GM18873 (cell line): Measurements from ENCODE around the gene PKP4.

ENCODE experiments used
- ATAC-seq: cut with Tn5 transposase; IDR thresholded peaks from one replicate; pipeline ENCODE4 v1.9.1; 2021; ENCODE audit warnings: mild to moderate bottlenecking, moderate library complexity, moderate number of reproducible peaks; ENCODE audit not compliant: unreplicated experiment, low FRiP score

PKP4 gene

DNA sequence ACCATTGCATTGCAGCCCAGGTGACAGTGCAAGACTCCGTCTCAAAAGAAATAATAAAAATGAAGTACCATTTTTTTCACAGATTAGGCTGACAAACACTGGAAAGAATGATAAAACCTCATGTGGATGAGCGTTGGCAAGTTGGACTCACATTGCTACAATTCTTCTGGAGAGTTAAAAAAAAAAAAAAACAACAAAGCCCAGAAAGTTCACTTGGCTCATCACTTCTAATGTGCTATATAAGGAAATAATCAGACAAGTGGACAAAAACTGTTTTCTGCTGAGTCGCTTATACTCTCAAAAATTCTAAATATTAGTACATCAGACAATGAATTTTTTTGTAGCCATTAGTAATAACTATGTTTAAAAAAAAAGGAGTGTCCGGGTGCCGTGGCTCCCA lies 38.4 kb downstream of the PKP4 start:
- no peak for ATAC-seq

DNA sequence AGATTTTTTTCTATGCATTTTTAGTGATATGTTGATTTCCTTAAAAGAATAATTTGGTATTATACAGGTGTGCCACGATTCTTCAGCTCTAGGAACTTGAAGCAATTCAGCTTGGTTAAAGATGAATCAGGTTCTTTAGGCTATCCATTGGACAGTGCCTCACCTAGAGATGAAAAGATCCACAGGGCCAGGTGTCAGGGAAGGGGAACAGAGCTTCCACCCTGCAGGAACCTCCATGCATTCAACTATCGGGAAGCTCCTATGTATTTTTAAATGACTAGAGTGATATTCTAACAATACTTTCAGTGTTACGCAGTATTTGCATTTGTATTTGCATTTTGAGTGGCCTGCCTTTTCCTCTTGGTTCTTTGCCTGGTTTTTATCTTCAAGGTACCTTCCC lies 40.2 kb downstream of the PKP4 start:
- no peak for ATAC-seq

DNA sequence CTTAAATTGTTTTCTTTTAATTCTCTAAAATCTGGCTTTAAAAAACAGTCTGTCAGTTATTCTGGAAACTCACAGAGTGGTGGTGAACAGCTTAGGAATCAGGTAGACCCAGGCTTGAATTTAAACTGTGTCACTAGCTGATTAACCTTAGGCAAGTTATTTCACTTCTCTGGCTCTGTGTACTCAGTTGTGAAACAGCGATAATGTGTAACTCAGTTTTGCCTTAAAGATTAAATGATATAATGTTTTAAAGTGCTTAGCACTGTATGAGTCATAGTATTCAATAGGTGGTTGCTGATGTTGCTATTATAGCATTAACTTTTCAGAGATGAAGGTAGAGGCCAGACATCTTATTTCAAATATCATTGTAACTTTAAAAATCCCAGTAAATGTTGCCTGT lies 40.7 kb downstream of the PKP4 start:
- ATAC-seq = no peak

DNA sequence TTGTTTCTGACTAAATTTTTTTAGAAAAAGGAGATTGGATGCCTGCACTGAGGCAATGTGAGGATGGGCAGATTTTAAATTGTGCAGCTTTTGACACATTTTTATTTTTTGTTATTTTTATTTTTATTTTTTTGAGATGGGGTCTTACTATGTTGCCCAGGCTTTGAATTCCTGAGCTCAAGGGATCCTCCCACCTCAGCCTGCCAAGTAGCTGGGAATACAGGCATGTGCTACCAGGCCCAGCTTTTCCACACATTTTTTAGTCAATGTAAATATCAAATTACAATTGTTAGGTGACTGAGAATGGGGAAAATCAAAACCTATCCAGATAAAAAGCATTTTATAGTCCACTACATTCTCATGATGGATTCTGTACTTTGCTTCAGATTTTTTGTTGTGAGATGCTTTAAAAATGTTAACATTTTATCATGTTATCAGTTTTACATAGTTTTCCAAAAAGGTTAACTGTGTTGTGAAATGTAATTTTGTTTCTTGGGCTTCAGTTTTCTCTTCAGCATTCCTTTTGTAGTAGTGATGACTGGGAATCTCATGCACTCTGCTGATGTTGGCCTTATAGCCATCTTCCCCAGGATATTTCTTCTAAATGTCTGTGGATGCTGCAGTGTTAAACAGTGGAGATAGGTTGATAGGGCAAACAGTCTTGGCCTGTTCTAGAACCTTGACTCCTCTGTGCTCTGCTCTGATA lies 41.4 kb downstream of the PKP4 start:
- no peak for ATAC-seq

DNA sequence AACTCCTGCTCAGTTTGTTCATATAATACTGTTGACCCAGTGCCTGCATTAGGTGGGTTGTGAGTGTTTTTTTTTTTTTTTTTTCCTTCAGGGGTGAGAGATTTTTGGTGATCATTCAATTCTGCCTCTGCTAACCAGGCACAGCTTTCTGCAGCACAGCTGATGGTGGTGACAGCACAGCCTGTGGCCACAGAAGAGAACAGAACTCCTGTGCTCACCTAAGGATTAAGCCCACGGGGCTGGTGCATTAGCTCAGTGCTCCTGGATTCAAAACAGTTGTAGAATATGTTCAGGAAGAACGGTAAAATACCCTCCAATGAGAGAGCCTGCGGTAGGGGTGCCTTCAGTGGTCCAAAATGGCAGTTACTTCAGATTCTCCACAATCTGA lies 42.0 kb downstream of the PKP4 start:
- no peak for ATAC-seq

DNA sequence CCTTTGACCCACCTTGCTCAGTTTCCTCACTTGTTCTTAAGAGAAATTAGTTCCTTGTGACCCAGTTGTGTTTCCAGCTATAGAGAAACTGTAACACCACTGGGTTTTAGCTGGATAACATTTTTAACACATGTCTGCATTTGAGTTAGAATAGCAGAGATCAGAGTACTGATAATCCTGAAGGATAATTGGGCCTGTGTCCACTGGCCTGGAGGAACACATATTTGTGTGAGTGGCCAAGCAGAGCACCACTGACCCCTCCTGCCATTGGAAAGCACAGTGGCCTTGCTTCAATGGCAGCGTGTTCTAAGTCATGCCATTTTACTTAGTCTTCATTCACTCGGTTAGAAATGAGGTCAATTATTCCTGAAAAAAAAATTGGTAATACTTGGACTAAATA lies 42.6 kb downstream of the PKP4 start:
- no peak for ATAC-seq

DNA sequence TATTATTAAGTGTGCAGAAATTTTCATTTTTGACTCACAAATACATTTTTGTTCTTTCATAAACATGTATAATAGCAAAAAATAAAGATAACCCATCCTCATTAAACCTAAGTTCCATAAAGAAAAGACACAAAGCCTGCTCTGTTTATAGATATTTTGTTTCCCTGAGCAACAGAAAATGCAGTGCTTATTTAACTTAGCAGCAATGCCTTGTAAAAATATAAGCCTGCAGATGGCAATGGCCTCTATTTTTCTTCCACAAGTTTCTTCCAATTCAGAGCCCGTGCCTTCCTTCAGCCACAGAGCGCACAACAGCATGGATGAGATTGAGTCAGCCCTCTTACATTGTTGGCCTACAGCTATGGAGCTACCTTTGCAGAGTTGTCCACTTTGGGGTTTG lies 43.6 kb downstream of the PKP4 start:
- no peak for ATAC-seq

DNA sequence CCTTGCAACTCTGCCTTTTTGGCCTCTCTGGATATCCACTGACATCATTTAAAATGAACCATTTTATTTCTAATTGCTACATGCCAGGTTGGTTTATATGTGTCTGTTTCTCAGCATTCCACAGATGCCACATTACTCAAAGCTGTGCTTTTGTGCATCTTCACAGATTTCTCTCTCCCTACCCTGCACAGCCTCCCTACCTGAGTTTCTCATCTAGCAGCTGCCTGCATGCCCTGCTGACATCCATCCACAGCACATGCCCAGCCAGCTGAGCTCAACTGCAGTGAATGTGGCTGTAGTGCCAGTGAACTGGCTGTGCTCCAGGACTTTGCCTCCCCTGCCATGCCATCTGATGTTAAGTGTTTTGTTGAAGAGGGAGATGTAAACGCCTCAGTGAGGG lies 44.5 kb downstream of the PKP4 start:
- ATAC-seq = no peak

DNA sequence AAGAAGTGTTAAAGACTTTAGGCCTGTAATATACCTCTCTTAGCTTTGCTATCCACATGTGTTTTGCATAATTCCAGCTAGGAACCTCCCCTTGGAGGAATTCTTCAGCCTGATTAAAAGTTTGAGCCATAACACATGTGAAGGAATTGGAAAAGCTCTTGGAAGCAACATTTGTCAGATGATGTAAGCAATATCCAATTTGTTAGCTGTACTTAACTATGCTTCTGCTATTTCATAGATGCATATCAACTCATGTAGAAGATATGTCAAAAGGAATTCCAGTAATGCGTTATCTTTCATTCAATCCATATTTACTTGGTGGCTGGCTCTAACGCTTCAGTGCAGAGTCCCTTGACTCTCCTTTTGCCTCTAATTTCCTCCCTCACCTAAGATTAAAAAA lies 46.2 kb downstream of the PKP4 start:
- ATAC-seq = no peak

DNA sequence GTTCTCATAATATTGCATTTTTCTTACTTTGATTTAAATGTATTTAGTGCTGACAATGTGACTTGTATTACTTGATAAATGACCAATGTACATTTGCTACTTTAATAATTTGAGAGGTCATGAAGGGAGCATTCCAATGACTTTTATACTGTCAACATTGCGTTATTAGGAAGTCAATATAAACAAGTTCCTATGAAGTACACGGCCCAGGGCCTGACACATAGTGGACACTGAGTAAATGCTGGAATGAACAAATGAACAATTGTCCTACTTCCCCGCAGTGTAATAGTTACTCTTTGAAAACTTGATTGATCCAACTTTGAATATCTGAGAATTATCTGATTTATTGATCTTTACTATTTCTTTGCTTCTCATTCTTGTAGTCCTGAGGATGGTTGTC lies 47.3 kb downstream of the PKP4 start:
- ATAC-seq = no peak

DNA sequence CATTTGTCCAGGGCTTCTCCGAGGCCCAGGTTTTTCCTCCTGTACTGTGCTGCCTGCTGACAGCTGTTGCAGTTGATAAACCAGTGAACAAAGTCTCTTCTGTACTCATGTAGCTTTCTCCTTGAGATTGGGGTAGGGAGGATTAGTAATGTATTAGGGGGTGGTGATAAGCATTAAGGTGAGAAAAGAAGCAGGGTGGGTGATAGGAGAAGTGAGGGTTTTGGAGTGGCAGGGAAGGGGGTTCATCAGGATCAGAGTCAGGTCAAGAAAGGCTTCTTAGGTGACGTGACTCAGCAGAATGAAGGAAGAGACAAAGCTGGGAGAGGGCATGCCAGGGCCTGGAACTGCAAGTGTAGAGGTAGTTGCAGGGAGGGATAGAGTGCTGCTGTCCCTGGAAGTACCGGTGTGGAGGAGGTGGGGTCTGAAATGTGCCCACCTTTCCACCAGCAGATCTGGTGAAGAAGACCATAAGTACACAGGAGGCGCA lies 48.7 kb downstream of the PKP4 start:
- no peak for ATAC-seq

DNA sequence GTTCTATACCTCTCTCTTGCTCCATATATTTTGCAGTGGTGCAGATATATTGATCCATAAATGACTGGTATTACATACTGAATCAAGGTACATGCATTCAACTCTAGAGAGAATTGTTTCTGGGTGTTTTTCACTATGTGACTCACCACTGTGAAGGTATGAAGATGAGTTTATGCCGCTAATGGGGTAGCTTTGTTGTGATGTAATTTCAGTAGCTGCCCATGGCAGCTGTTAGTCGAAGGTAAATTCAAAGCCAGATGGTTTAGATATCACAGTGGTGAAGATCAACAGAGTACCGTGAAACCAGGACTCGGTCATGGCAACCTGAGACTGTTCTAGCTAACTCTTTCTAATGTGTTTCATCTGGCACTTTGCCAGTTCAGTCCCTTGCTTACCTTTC lies 50.4 kb downstream of the PKP4 start:
- peak; percentile 94 for ATAC-seq

DNA sequence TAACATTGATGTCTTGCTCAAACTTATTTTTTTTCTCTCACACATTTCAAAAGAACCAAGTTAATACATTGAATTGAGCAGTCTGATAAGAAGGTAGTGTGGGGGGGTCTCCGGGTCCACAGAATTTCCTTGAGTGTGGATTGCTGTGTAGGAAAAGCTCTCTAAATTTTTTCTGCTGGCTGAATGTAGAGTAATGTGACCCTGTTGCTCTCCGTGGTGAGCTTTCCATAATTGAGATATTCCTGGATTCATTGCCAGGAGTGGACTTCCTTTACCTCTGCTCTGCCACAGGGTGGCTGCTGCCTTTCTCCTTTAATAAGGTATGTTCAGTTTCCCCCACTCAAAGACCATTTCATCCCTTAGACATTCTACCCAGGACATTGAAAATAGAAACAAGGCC lies 50.9 kb downstream of the PKP4 start:
- ATAC-seq = no peak

DNA sequence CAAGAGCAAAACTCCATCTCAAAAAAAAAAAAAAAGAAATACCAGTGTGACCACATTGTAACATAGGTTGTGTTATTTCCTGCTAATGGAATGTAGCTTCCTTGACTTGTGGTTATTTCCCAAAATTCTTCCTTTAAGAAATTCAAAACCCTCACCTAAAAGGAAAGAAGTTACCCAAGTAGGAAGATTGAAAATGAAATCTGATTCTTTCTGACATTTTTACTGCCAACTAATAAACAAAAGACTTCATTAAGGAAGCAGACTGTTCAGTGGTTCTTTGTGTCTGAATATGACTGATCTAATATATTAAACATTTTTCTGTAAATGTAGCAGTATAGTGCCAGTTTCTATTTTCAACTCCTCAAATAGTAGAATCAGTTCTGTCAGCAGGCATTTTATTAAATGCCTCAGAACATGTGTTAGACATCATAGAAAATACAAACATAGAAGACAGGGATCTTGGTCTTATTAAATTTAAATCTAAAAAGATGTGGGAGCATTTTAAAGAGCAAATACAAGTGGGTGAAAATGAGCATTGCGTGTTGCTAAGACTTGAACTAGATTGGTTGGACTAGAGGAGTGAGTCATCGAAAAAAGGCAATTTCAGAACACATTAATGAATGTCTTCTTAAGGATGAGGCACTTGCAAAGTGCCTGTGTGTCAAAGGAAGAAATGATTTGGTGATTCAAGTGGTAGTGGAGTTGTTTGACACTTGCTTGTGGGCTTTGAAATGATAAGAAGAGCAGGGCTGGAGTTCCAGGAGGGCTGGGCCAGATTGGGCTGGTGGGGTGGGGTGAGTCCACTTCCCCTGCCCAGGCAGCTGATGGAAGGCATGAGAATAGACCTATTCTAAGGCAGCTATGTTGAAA lies 53.4 kb downstream of the PKP4 start:
- no peak for ATAC-seq

DNA sequence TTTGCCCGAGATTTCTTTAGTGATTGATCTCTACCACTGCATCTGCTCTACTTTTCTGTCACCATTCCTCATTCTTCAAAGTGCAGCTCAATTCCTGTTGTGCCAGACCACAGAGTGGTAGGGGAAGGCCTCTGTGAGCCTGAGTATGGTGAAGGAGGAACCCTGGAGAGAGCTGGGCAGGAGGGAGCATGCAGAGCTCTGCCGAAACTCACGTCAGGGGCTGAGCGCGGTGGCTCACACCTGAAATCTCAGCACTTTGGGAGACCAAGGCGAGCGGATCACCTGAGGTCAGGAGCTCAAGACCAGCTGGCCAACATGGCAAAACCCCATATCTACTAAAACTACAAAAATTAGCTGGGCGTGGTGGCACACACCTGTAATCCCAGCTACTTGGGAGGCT lies 54.1 kb downstream of the PKP4 start:
- ATAC-seq = no peak

DNA sequence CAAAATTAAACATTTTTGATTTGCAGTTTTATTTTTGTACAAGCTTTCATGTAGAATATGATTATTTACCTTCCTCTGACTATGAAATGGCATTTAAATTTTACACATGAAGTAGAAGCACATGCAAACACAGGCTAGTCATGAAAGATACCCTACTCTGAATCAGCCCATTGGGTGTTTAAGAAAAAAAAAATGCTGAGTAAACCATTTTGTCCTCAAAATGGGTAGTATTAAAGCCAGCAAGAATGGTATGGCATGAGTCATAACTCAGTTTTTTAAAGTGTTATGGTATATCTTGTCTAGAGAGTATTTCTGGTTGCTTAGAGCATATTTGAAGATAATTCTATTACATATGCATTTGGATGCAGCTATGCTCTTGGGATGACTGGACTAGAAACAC lies 55.0 kb downstream of the PKP4 start:
- ATAC-seq = no peak

DNA sequence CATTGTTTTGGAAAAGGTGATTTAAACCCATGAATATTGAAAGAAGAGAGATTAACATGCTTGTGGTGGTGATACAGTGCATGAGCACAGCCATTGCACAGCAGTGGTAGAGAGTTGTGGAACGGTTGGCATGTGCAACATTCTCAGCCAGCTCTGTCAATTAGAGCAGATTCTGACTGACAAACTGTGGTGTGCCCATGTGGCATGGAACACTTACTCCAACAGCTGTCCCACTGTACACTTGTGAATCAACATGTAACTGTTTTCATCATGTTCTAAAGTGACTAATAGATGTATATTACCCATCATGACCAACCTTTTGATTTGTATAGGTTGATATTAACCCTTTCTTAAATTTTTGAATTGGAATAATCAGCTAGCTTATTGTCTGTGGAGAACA lies 55.6 kb downstream of the PKP4 start:
- no peak for ATAC-seq

DNA sequence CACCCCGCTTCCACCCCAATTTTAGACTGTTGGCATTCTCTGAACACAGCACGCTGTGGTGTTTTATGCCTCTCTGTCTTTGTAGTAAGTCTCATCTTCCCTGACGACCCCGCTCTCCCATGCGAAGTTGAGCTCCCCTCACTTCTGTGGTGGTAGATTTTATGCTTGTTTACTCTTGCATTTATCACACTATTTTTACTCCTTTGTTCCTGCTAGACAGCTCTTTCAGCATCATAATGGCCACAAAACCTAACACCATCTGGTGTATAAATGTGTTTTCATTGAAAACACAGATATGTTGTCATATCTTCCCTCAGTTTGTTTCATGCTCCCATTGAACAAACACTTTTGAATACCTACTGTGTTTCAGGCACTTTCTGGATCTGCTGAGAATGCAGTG lies 57.1 kb downstream of the PKP4 start:
- ATAC-seq = no peak

DNA sequence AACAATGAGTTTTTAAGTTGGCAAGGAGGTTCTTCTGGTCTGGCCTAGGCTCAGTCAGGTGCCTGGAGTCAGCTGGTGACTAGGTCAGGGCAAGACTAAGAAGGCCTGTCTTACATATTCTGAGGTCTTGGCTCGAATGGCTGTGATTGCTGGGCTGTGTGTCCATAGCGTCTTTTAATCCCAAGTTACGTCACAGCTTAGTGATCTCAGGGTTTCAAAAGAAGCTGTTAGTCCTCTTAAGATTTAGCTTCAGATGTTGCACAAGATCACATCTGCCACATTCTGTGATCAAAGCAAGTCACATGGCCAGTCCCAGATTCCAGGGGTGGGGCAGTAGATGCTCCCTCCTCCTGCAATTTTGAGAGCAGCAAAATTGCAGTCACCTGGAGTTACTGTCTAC lies 61.3 kb downstream of the PKP4 start:
- ATAC-seq = no peak

DNA sequence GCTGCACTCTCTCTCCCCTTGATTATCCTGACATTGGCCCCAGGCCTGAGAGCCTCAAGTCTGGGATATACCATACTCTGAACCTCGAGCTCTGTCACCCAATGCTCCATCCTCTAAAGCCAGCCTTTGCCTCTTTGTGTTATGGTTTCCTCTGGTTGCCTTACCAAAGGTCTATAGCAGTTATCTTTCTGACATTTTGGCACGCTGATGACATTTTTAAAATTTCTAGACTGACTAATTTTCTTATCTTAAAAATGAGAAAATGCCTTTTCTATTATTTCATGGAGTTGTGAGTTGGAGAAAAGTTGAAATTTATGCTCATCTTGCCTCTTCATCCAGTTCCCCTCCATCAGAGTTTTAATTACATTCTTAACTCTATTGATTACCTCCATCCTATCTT lies 62.7 kb downstream of the PKP4 start:
- ATAC-seq = no peak

DNA sequence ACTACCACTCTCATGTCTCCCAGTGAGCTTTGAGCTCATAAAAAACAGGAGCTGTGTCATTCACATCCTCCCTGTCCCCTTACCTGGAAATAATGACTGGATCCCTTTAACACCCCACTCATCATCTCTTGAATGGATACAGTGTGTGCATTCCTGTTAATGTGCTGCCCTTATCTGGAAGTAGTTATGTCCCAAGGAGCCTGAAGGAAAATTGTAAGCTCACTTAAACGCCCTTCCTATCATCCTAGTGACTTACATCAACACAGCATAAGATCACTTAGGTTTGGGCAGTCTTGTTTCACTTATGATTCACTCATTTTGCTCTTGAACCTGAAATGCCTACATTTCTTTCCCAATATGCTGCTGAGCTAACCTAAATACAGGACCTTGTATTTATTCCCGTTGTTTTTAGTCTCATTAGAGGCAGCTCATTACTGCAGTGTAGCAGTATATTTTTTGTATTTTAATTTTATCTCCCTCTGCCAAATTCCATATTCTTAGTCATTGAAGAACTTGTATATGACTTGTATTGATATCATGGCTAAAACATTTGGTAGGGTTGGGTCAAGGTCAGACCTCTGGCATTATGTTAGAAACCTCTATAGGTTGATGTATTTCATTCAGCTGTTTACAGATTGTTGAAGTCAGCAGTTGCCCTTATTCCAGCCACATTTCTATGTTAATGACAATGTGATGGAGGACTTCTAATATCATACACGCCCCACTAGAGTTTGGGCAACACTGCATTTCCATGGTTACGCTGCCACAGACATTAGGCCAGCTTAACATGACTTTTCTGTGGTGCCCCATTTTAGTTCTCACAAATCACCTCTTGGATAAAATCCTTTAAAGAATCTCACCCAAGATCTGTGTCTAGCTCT lies 72.9 kb downstream of the PKP4 start:
- no peak for ATAC-seq
